ENCODE measurements around the gene NR2F1.
A peak's percentile ranks its signal among the peaks of the same experiment; 100 is the strongest.

NR2F1 gene

DNA sequence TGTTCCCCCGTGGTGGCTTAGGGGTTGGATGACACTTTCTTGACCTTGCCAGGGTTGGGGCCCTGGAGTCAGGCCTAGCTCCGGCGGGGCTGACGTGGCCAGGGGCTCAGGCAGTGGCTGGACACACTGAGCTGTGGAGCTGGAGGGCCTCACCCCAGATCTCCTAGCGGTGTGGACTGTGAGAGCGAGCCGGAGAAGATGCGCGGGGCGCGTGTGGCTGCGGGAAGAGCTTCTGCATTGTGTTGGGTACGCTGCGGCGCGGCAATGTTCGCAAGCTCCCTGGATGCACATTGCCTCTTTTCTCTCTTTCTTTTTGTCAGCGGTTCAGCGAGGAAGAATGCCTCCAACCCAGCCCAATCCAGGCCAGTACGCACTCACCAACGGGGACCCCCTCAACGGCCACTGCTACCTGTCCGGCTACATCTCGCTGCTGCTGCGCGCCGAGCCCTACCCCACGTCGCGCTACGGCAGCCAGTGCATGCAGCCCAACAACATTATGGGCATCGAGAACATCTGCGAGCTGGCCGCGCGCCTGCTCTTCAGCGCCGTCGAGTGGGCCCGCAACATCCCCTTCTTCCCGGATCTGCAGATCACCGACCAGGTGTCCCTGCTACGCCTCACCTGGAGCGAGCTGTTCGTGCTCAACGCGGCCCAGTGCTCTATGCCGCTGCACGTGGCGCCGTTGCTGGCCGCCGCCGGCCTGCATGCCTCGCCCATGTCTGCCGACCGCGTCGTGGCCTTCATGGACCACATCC lies 4.8 kb downstream of the NR2F1 start:
- Histone ChIP-seq H3K9ac (ENCODE audit: low read depth, low read length) (peak overlapping the region; percentile 94), H3K4me3 (ENCODE audit: low read length) (peak overlapping the region; percentile 95), H3K9me3 (replicated peaks; ENCODE audit: low read length) (no peaks in the 10 kb centered on the region), H3K4me1 (ENCODE audit: control insufficient read depth, insufficient read depth, low read length) (peaks cover 47% of the 10 kb centered on the region), H3K36me3 (ENCODE audit: insufficient read depth, low read length) (peaks cover 64% of the 10 kb centered on the region), H3K4me2 (ENCODE audit: low read length) (peak overlapping the region; percentile 86), H3K27me3 (ENCODE audit: control insufficient read depth, insufficient read depth, low read length) (no peaks in the 10 kb centered on the region)

DNA sequence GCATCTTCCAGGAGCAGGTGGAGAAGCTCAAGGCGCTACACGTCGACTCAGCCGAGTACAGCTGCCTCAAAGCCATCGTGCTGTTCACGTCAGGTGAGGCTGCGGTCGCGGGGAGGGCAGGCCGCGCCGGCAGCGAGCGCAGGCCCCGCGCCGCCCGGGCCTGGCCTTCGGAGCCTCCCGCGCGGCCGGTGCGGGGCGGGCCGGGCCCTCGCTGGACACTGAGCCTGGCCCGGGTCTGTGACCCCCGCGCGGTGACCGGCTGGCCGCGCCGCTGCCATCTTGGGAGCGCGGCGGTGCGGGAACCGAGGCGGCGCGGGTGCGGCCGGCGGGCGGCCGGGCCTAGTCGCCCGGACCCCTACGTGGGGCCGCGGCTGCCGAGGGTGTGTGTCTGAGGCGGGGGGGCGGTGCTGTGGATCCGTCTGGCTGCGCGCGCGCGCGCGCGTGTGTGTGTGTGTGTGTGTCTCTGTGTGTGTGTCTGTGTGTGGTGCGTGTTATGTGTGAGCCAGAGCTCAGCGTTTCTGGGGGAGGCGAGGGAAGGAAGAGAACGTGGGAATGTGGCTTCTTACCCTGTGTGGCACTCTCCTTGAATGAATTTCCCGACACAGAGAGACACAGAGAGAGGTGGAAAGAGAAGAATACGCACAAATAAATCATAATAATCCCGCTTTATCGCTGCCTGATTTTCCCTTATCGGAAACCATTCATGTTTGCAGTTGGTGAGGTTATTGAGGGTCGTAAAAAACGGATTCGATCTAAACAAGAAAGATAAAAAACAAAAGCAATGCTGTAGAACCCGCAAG lies 5.5 kb downstream of the NR2F1 start:
- no peaks in the 10 kb centered on the region for H3K27me3 ChIP-seq (ENCODE audit: control insufficient read depth, insufficient read depth, low read length)

DNA sequence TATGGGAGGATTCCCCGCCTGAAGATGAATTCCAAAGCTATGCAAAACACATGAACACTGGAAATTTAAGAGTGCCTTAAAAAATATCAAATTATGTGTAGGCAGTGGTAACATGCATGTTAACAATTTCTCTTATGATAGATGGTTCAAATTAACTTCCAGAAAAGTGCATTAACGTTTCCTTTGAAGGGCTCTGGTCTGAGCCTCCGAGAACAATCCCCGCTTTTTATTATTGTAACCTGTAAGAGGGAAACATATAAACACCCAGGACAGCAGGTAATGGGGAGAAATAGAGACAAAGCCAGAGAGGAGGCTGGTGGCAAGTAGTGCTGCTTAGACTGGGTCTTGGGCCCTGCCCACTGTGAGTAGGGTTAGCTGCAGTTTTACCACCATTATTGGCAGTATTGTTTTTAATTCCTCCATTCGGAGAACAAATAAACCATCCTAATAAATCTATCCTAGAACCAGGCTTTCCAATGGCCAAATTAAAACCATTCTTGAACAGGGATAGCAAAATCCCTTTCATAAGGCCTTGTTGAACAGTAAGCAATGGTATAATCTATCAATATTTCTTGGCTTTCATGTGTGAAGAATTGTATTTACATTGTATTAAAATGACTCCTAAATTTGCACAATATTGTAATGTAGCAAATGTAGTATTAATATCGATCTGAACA lies 6.3 kb downstream of the NR2F1 start:
- Histone ChIP-seq H3K4me2 (ENCODE audit: low read length) (peak overlapping the region; percentile 72), H3K4me3 (ENCODE audit: low read length) (peak overlapping the region; percentile 95), H3K9me3 (replicated peaks; ENCODE audit: low read length) (no peaks in the 10 kb centered on the region), H3K9ac (ENCODE audit: low read depth, low read length) (no peak overlapping the region), H3K4me1 (ENCODE audit: control insufficient read depth, insufficient read depth, low read length) (peaks cover 47% of the 10 kb centered on the region), H3K36me3 (ENCODE audit: insufficient read depth, low read length) (peaks cover 79% of the 10 kb centered on the region), H3K27me3 (ENCODE audit: control insufficient read depth, insufficient read depth, low read length) (no peaks in the 10 kb centered on the region)

More for the DNA sequence above, 5.5 kb downstream of the NR2F1 start:
- Histone ChIP-seq H3K9me3 (replicated peaks; ENCODE audit: low read length) (no peaks in the 10 kb centered on the region), H3K9ac (ENCODE audit: low read depth, low read length) (no peak overlapping the region), H3K4me3 (ENCODE audit: low read length) (peak overlapping the region; percentile 95), H3K4me1 (ENCODE audit: control insufficient read depth, insufficient read depth, low read length) (peaks cover 47% of the 10 kb centered on the region), H3K36me3 (ENCODE audit: insufficient read depth, low read length) (peaks cover 71% of the 10 kb centered on the region), H3K4me2 (ENCODE audit: low read length) (peak overlapping the region; percentile 86)

DNA sequence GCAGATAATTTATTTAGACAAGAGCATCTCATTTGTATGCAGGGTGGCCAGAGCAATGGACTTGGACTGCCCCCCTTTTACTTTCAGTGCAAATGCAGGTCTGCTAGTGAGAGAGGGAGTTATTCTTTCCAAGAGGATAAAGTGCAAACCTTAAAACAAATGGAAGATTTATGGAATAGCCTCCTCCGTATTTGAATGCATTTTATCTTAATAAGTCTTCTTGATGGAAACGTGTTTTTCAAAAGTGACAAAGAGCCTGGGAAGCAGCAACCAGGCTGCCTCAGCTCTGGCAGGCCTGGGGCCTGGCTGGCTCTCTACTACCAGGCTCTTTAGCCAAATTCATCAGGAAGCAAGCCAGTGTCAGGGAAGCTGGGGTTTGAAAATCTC lies 6.8 kb downstream of the NR2F1 start:
- H3K4me1 ChIP-seq (ENCODE audit: control insufficient read depth, insufficient read depth, low read length) = peaks cover 47% of the 10 kb centered on the region

DNA sequence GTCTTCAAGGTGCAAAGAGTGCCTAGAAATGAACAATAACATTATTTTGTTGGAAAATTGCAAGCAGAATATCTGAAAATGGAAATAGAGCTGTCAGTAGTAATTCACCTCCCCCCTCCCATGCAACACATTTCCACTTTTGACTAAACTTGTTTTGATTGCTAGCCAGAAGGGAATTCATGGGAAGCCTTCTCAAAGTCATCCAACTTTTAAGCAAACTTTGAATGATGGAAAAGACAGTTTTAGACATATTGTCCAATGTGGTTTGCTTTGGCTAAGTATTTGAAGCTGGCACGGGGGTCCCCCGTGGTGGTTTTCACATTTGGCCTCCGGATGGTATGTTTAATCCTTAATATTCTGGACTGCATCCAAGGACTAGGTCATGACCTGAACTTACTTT lies 7.5 kb downstream of the NR2F1 start:
- Histone ChIP-seq H3K4me3 (ENCODE audit: low read length) (peak overlapping the region; percentile 40), H3K9me3 (replicated peaks; ENCODE audit: low read length) (no peaks in the 10 kb centered on the region), H3K4me2 (ENCODE audit: low read length) (peak overlapping the region; percentile 72), H3K4me1 (ENCODE audit: control insufficient read depth, insufficient read depth, low read length) (peaks cover 47% of the 10 kb centered on the region), H3K36me3 (ENCODE audit: insufficient read depth, low read length) (peaks cover 88% of the 10 kb centered on the region), H3K9ac (ENCODE audit: low read depth, low read length) (no peak overlapping the region), H3K27me3 (ENCODE audit: control insufficient read depth, insufficient read depth, low read length) (no peaks in the 10 kb centered on the region)

More for the DNA sequence above, 6.8 kb downstream of the NR2F1 start:
- H3K36me3 ChIP-seq (ENCODE audit: insufficient read depth, low read length) = peaks cover 84% of the 10 kb centered on the region
- no peaks in the 10 kb centered on the region for H3K27me3 ChIP-seq (ENCODE audit: control insufficient read depth, insufficient read depth, low read length)
- H3K4me2 ChIP-seq (ENCODE audit: low read length) = peak overlapping the region; percentile 72
- no peaks in the 10 kb centered on the region for H3K9me3 ChIP-seq (replicated peaks; ENCODE audit: low read length)
- peak overlapping the region; percentile 40 for H3K4me3 ChIP-seq (ENCODE audit: low read length)
- H3K9ac ChIP-seq (ENCODE audit: low read depth, low read length) = no peak overlapping the region

DNA sequence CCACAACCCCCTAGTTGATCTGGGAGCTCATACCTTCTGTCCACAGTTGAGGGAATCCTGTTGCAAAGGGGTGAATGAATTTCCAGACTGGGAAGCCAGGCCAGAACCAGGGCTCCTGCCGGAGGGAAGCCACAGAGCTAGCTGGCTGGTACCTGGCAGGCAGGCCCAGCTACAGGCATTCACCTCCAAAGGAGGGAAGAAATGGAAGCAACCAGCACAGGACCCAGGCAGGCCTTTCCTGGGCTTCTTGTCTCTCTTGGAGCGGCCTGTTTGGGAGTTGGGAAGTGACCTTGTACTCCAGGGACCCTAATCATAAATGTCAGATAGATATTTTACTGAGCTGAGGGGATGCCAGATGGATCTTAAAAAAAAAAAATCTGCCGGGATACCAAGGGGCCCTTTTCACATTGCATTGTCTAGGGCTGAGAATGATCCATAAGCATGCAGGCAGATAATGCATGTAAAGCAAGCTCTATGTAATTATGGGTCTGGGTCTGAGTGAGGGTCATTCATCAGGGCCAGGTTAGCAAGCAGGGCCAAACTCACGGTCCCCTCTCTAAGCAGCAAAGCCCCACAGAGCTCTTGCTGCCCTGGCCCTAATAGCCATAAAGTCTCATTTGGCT lies 8.4 kb downstream of the NR2F1 start:
- H3K4me1 ChIP-seq (ENCODE audit: control insufficient read depth, insufficient read depth, low read length) = peaks cover 47% of the 10 kb centered on the region
- no peak overlapping the region for H3K9ac ChIP-seq (ENCODE audit: low read depth, low read length)
- peaks cover 83% of the 10 kb centered on the region for H3K36me3 ChIP-seq (ENCODE audit: insufficient read depth, low read length)
- H3K9me3 ChIP-seq (replicated peaks; ENCODE audit: low read length) = no peaks in the 10 kb centered on the region
- H3K4me3 ChIP-seq (ENCODE audit: low read length) = peak overlapping the region; percentile 13
- peak overlapping the region; percentile 72 for H3K4me2 ChIP-seq (ENCODE audit: low read length)
- H3K27me3 ChIP-seq (ENCODE audit: control insufficient read depth, insufficient read depth, low read length) = no peaks in the 10 kb centered on the region

DNA sequence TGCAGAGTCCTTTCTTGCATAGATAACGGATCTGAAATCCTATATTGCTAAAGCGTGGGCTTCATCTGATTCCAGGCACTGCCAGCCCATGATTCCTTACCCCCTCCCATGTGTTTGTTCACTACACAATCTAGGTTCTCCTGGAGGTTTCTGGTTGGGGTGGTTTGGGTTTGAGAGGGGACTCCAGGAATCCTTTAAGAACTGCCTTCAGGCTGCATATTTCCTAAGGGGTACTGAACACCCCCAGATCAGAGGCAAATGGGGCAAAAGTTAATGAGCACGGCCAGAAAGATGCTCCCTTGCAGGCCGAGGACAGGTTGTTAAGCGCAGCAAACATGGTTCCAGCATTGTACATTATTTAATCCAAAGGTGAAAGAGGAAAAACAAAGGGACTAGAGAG lies 9.9 kb downstream of the NR2F1 start:
- Histone ChIP-seq H3K4me2 (ENCODE audit: low read length) (no peak overlapping the region), H3K27me3 (ENCODE audit: control insufficient read depth, insufficient read depth, low read length) (no peaks in the 10 kb centered on the region), H3K4me3 (ENCODE audit: low read length) (no peak overlapping the region), H3K4me1 (ENCODE audit: control insufficient read depth, insufficient read depth, low read length) (peaks cover 38% of the 10 kb centered on the region), H3K9me3 (replicated peaks; ENCODE audit: low read length) (no peaks in the 10 kb centered on the region), H3K9ac (ENCODE audit: low read depth, low read length) (no peak overlapping the region), H3K36me3 (ENCODE audit: insufficient read depth, low read length) (peaks cover 74% of the 10 kb centered on the region)

DNA sequence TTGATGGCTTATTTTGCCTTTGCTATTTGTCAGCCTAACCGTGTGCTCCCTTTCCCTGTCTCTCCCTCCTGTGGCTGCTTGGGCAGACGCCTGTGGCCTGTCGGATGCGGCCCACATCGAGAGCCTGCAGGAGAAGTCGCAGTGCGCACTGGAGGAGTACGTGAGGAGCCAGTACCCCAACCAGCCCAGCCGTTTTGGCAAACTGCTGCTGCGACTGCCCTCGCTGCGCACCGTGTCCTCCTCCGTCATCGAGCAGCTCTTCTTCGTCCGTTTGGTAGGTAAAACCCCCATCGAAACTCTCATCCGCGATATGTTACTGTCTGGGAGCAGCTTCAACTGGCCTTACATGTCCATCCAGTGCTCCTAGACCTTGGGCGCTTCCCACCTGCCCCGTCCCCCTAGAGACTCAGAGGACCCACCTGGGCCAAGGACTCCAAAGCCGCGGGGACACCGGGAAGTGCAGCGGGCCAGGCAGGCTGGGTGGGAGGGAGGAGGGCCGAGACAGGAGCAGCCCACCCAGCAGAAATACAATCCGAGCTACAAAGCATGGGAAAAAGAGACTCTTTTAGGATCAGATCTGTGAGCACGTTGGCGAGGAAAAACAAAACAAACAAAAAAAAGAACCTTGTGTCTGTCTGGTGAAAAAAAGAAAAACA lies 10.6 kb downstream of the NR2F1 start:
- Histone ChIP-seq H3K36me3 (ENCODE audit: insufficient read depth, low read length) (peaks cover 69% of the 10 kb centered on the region), H3K27me3 (ENCODE audit: control insufficient read depth, insufficient read depth, low read length) (no peaks in the 10 kb centered on the region), H3K4me3 (ENCODE audit: low read length) (no peak overlapping the region), H3K4me1 (ENCODE audit: control insufficient read depth, insufficient read depth, low read length) (peaks cover 34% of the 10 kb centered on the region), H3K9ac (ENCODE audit: low read depth, low read length) (no peak overlapping the region), H3K4me2 (ENCODE audit: low read length) (no peak overlapping the region), H3K9me3 (replicated peaks; ENCODE audit: low read length) (no peaks in the 10 kb centered on the region)

DNA sequence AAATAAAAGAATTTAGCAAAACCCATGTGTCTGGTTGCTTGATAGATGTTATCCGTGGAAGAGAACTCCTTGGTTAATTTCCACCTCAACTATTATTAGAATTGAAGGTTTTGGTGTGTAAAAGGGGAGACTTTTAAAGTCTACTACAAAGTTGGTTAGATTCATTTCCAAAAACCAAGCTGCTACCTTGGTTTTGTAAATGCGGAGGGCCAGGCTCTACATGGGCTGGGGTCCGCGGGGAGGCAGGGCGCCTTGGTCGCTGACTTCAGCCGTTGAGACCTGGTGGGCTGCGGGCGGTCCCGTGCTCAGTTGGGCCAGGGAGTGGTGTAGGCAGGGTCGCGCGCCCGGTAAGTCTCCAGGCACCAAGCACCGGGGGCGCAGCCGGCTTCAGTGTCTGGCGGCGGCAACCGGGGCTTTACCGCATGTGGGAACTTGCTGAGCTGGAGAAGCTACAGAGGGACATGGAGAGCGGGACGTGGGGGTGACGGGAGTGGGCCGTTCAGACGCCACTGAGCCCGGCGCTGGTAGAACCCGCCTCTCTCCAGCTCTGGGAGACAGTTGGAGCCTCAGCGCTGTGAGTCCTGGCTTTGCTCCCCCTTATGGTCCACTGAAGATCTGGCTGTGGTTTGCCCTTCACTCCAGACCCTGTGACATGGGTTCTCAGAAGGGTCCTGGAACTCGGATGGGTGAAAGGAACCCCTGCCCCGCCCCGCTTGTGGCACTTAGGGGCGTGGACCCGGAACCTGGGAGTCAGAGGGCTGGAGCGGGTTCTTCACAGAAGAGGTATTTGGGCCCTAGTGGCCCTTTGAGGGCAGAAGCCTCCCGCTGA lies 11.8 kb downstream of the NR2F1 start:
- Histone ChIP-seq H3K27me3 (ENCODE audit: control insufficient read depth, insufficient read depth, low read length) (no peaks in the 10 kb centered on the region), H3K36me3 (ENCODE audit: insufficient read depth, low read length) (peaks cover 57% of the 10 kb centered on the region), H3K9me3 (replicated peaks; ENCODE audit: low read length) (no peaks in the 10 kb centered on the region), H3K4me2 (ENCODE audit: low read length) (no peak overlapping the region), H3K9ac (ENCODE audit: low read depth, low read length) (no peak overlapping the region), H3K4me3 (ENCODE audit: low read length) (no peak overlapping the region), H3K4me1 (ENCODE audit: control insufficient read depth, insufficient read depth, low read length) (peaks cover 24% of the 10 kb centered on the region)

DNA sequence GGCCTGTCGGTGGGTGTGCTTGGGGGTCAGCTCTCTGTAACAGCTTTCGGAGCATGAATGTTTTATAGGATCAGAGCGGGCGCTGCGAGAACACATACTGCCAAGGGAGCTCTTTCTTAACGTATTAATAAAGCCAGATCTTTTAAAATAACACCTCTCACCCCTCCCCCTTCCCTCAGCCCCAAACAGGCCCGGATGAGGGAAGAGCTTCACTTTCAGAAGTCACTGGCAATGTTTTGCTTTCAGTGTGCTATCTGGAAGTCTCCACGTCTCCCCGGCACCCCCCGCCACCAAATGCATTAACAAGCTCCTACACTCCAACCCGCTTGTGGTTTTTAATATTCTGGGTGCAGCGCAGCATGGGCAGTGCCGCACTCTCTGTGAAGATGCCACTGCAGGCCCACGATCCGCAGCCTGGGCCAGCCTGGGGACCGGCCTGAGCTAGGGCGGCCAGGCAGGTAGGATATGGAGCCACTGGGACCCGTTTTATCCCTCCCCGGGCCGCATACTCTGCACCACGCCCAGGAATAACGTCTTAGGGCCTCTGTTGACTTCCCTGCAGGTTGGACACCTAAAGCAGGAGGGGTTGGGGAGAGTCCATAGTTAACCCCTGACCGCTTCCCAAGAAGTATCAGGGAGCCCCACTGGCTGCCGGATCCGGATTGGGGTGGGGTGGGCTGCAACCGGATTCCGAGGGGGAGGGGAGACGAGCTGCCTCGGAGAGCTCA lies 12.6 kb downstream of the NR2F1 start:
- Histone ChIP-seq H3K9ac (ENCODE audit: low read depth, low read length) (no peak overlapping the region), H3K4me2 (ENCODE audit: low read length) (no peak overlapping the region), H3K9me3 (replicated peaks; ENCODE audit: low read length) (no peaks in the 10 kb centered on the region), H3K27me3 (ENCODE audit: control insufficient read depth, insufficient read depth, low read length) (no peaks in the 10 kb centered on the region), H3K4me1 (ENCODE audit: control insufficient read depth, insufficient read depth, low read length) (peaks cover 24% of the 10 kb centered on the region), H3K4me3 (ENCODE audit: low read length) (no peak overlapping the region), H3K36me3 (ENCODE audit: insufficient read depth, low read length) (peaks cover 49% of the 10 kb centered on the region)

Measured in skeletal muscle satellite cell (primary cell).